Measurements from ENCODE around the gene PPP2R3A.

DNA sequence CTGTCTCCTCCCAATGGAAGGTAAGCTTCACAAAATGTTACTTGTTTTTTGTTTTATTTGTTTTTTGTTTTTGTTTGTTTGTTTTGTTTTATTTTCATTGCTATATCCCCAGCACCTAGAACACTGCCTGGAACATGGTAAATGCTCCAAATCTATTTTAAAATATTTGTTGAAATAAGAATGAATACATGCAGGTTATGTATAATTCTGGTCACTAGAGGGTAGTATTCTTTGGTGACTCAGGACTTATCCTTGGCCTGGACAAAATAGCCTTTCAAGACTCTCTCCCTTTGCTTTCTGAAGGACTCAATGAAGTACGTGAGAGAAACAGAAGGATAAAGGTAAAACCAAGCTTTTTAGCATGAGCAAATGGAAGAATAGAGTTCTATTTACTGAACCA is 46.9 kb upstream of the PPP2R3A start:
- no peak for TF ChIP-seq EZH2 (IDR thresholded peaks at IDR 0.05; ENCODE audit: low read length, missing control alignments)
- TF ChIP-seq, protein P1, sequence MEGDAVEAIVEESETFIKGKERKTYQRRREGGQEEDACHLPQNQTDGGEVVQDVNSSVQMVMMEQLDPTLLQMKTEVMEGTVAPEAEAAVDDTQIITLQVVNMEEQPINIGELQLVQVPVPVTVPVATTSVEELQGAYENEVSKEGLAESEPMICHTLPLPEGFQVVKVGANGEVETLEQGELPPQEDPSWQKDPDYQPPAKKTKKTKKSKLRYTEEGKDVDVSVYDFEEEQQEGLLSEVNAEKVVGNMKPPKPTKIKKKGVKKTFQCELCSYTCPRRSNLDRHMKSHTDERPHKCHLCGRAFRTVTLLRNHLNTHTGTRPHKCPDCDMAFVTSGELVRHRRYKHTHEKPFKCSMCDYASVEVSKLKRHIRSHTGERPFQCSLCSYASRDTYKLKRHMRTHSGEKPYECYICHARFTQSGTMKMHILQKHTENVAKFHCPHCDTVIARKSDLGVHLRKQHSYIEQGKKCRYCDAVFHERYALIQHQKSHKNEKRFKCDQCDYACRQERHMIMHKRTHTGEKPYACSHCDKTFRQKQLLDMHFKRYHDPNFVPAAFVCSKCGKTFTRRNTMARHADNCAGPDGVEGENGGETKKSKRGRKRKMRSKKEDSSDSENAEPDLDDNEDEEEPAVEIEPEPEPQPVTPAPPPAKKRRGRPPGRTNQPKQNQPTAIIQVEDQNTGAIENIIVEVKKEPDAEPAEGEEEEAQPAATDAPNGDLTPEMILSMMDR (conservative IDR thresholded peaks at IDR 0.05 in 1 of 2, IDR thresholded peaks at IDR 0.05 in 1 of 2; ENCODE audit: low read depth in 1 of 2, low read length in 2 of 2) = peak; percentile 52 to 54

Data from fibroblast of lung (primary cell).